ENCODE measurements around the gene TEX53.

The TEX53 gene

GRCh38 chr9:114652776-114653555 lies 4.6 kb downstream of the TEX53 start:
- TF ChIP-seq, protein P1, sequence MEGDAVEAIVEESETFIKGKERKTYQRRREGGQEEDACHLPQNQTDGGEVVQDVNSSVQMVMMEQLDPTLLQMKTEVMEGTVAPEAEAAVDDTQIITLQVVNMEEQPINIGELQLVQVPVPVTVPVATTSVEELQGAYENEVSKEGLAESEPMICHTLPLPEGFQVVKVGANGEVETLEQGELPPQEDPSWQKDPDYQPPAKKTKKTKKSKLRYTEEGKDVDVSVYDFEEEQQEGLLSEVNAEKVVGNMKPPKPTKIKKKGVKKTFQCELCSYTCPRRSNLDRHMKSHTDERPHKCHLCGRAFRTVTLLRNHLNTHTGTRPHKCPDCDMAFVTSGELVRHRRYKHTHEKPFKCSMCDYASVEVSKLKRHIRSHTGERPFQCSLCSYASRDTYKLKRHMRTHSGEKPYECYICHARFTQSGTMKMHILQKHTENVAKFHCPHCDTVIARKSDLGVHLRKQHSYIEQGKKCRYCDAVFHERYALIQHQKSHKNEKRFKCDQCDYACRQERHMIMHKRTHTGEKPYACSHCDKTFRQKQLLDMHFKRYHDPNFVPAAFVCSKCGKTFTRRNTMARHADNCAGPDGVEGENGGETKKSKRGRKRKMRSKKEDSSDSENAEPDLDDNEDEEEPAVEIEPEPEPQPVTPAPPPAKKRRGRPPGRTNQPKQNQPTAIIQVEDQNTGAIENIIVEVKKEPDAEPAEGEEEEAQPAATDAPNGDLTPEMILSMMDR (IDR thresholded peaks at IDR 0.05; ENCODE audit: low read depth, low read length, missing control alignments): no peak
- DNase-seq (ENCODE audit: low read depth): no peak
- no peak overlapping the region for H3K4me3 ChIP-seq (ENCODE audit: low read depth, low read length)

DNA sequence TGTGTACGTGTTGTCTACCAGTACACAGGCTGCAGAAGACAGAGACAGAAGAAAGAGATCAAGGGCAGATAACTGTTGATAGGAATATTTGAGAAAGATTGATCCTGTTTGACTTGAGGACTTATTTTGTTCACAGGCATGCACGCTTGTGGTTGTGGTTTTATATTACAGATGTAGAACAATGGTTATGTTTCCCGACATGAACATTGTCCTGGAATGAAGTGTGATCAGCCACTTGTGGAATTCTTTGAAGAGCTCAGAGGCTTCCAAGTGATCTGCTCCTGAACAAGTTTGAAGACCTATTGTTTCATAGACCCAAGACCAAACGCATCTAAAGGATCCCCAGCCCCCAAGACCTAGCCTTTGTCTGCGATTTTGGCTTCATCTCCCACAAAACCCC lies 13.7 kb downstream of the TEX53 start:
- no peak for DNase-seq (ENCODE audit: low read depth)
- H3K4me3 ChIP-seq (ENCODE audit: low read depth, low read length): no peak overlapping the region
- TF ChIP-seq, protein P1 (IDR thresholded peaks at IDR 0.05; ENCODE audit: low read depth, low read length, missing control alignments): no peak

GRCh38 chr9:114643001-114643400 lies 14.6 kb downstream of the TEX53 start:
- H3K4me3 ChIP-seq (ENCODE audit: low read depth, low read length): no peak overlapping the region
- TF ChIP-seq, protein P1 (IDR thresholded peaks at IDR 0.05; ENCODE audit: low read depth, low read length, missing control alignments): no peak
- DNase-seq (ENCODE audit: low read depth): no peak

DNA sequence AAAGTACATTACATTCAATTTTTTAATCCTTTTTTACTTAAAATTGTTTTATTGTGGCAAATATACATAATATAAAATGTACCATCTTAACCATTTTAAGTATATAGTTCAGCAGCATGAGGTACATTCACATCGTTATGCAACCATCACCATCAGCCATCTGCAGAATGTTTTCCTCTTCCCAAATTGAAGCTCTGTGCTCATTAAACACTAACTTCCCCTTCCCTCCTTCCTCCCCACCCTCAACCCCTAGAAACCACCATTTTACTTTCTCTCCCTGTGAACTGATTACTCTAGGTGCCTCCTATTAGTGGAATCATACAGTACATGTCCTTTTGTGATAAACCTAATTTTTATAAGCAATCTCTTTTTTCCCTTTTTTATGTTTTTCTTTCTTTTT lies 15.6 kb downstream of the TEX53 start:
- TF ChIP-seq, protein P1 (IDR thresholded peaks at IDR 0.05; ENCODE audit: low read depth, low read length, missing control alignments): no peak
- no peak for DNase-seq (ENCODE audit: low read depth)
- H3K4me3 ChIP-seq (ENCODE audit: low read depth, low read length): no peak overlapping the region

DNA sequence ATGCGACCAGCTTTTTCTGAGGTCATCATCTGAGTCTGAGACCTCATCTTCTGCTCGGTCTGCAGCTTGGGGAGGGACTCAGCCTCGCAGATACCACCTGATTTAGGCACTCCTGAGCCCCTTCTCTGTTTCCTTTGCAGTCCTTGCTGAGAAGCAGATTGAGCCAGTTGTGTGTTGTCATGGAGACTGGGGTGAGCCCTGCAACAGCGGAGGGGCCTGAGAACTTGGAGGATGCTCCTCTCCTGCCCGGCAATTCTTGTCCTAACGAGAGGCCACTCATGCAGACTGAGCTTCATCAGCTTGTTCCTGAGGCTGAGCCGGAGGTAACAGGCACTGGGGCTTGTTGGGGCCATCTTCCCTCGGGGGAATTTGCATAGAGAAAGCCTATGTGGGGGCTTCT lies 19.2 kb downstream of the TEX53 start:
- no peak for DNase-seq (ENCODE audit: low read depth)
- TF ChIP-seq, protein P1 (IDR thresholded peaks at IDR 0.05; ENCODE audit: low read depth, low read length, missing control alignments): no peak
- no peak overlapping the region for H3K4me3 ChIP-seq (ENCODE audit: low read depth, low read length)

DNA sequence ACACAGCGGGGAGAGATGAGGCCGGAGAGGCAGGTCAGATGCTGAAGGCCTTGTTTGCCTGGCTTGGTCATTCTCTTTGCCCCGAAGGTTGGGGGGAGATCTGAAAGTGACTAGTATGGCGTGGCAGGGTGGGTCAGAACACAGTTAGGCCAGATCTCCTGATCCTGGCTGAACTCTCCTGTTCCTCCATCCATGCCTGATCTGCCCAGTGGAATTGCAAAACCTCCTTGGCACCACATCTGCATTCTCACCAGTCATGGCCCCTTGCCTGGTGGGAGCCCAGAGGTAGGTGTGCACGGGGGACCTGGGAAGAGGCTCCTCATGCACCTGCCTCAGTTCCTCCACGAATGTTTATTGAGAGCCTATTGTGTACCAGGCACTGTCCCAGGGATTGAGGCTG lies 23.2 kb downstream of the TEX53 start:
- TF ChIP-seq, protein P1 (IDR thresholded peaks at IDR 0.05; ENCODE audit: low read depth, low read length, missing control alignments): no peak
- DNase-seq (ENCODE audit: low read depth): no peak
- H3K4me3 ChIP-seq (ENCODE audit: low read depth, low read length): no peak overlapping the region

All from GM12864 (cell line).